Natural killer cell (primary cell): Measurements from ENCODE around the gene THRB. TPM values are rescaled to one million over a fixed set of nuclear protein-coding genes. Genes with fewer than 3 reads are reported as not detected.

Experiments
- ATAC-seq, 3 donors: fragments of 150-1000 bp in 2 of 3; fragments of 200-7000 bp in 1 of 3; cut with Tn5 transposase; 1 replicate in 1 of 3; 2 replicates in 2 of 3; pipeline ENCODE4 v1.10.0; 2021; ENCODE audit warnings: mild to moderate bottlenecking in 2 of 3, moderate library complexity in 2 of 3
- DNase-seq, 2 donors: peaks; one replicate each; pipeline versions ENCODE4 v3.0.0 to v3.0.0-alpha.2; 2013 to 2021; ENCODE audit warnings: mixed read lengths in 1 of 2
- H3K27ac ChIP-seq: one replicate; pipeline ENCODE4 v1.5.1; 2013; ENCODE audit warnings: mild to moderate bottlenecking, low read length
- H3K27me3 ChIP-seq: one replicate; pipeline ENCODE4 v1.6.1; 2013; ENCODE audit warnings: low read length; ENCODE audit not compliant: control insufficient read depth, insufficient read depth
- H3K36me3 ChIP-seq: one replicate; pipeline ENCODE4 v1.6.1; 2013; ENCODE audit warnings: low read length; ENCODE audit not compliant: control insufficient read depth, insufficient read depth
- H3K4me1 ChIP-seq: one replicate; pipeline ENCODE4 v1.6.1; 2013; ENCODE audit warnings: low read length; ENCODE audit not compliant: control insufficient read depth, insufficient read depth
- H3K4me3 ChIP-seq: one replicate; pipeline ENCODE4 v1.5.1; 2013; ENCODE audit warnings: low read length
- H3K9me3 ChIP-seq: one replicate; pipeline ENCODE4 v1.6.1; 2013; ENCODE audit warnings: low read length; ENCODE audit not compliant: control insufficient read depth, insufficient read depth
- H3K27ac Mint-ChIP-seq, 2 donors: one replicate each; pipeline ENCODE4 v1.8.0; 2022; ENCODE audit warnings: mild to moderate bottlenecking in 2 of 2, mixed read lengths in 2 of 2, moderate library complexity in 1 of 2
- H3K27me3 Mint-ChIP-seq, 2 donors: one replicate each; pipeline ENCODE4 v1.8.0; 2022; ENCODE audit warnings: low read depth in 2 of 2, mixed read lengths in 2 of 2
- H3K36me3 Mint-ChIP-seq: one replicate; pipeline ENCODE4 v1.8.0; 2022; ENCODE audit warnings: mixed read lengths
- H3K4me1 Mint-ChIP-seq, 2 donors: one replicate each; pipeline ENCODE4 v1.8.0; 2022; ENCODE audit warnings: mixed read lengths in 2 of 2
- H3K4me3 Mint-ChIP-seq: one replicate; pipeline ENCODE4 v1.8.0; 2022; ENCODE audit warnings: mild to moderate bottlenecking, moderate library complexity, mixed read lengths
- H3K9me3 Mint-ChIP-seq, 2 donors: one replicate each; pipeline ENCODE4 v1.8.0; 2022; ENCODE audit warnings: mixed read lengths in 2 of 2
- CTCF ChIP-seq: fragments of 200-600 bp; IDR thresholded peaks from one replicate; pipeline ENCODE4 v1.8.0; 2022; ENCODE audit warnings: antibody characterized with exemption
- WGBS: methylation state at CpG from one replicate; pipeline ENCODE4 v1.1.7; 2013; ENCODE audit warnings: missing lambda C conversion rate; ENCODE audit not compliant: insufficient coverage; 5-methylcytosine and 5-hydroxymethylcytosine counted together
- intact Hi-C: fragments of 100-400 bp; cut with micrococcal nuclease; formaldehyde crosslinking; loops from one replicate; pipeline ENCODE4 v1.14.2; 2022
- total RNA-seq, 4 donors: library from RNA; stranded (reverse); fragments of 120-200 nt in 1 of 4; gene quantifications; one replicate each; pipeline versions ENCODE4 v1.2.3 to v1.2.4, GENCODE V29; 2013 to 2022

THRB gene
- total RNA-seq, 3 donors from 2014 or later (not counting 1 experiment from before 2014, with no cell fraction given) = 0.05 TPM; not detected in 2

- H3K9me3 ChIP-seq = no peaks in the 10 kb centered on the region
- H3K36me3 ChIP-seq = no peaks in the 10 kb centered on the region
- Mint-ChIP-seq H3K27me3 (no peaks in the 10 kb centered on the region), H3K27ac (no peak overlapping the region), H3K4me3 (no peak overlapping the region), H3K9me3 (peaks cover 0 to 3% of the 10 kb centered on the region in 2 donors), H3K4me1 (no peaks in the 10 kb centered on the region), H3K36me3 (no peaks in the 10 kb centered on the region)
- no peaks in the 10 kb centered on the region for H3K4me1 ChIP-seq
- no peak for TF ChIP-seq CTCF
- no peak for ATAC-seq
- intact Hi-C loops = no loop called here
- no peak overlapping the region for H3K27ac ChIP-seq
- no peak for DNase-seq
- no peak overlapping the region for H3K4me3 ChIP-seq
- H3K27me3 ChIP-seq = no peaks in the 10 kb centered on the region
Observed at GRCh38 chr3:24388611-24389010, 106.0 kb downstream of the THRB start.

- Histone ChIP-seq H3K27me3 (no peaks in the 10 kb centered on the region), H3K36me3 (no peaks in the 10 kb centered on the region), H3K27ac (no peak overlapping the region), H3K4me1 (no peaks in the 10 kb centered on the region), H3K4me3 (no peak overlapping the region), H3K9me3 (no peaks in the 10 kb centered on the region)
- Mint-ChIP-seq H3K4me1 (no peaks in the 10 kb centered on the region), H3K4me3 (no peak overlapping the region), H3K36me3 (no peaks in the 10 kb centered on the region), H3K9me3 (peaks cover 0 to 3% of the 10 kb centered on the region in 2 donors), H3K27ac (no peak overlapping the region), H3K27me3 (no peaks in the 10 kb centered on the region)
- WGBS = 77% methylated on average over 3 of the region's 3 CpGs
- TF ChIP-seq CTCF = no peak
- ATAC-seq (no peak), DNase-seq (no peak)
- intact Hi-C loops = no loop called here
Observed at GRCh38 chr3:24388159-24388558, 106.5 kb downstream of the THRB start.

GRCh38 chr3:24387493-24387892 lies 107.2 kb downstream of the THRB start:
- Mint-ChIP-seq H3K4me1 (no peaks in the 10 kb centered on the region), H3K27ac (no peak overlapping the region), H3K36me3 (no peaks in the 10 kb centered on the region), H3K9me3 (peaks cover 0 to 7% of the 10 kb centered on the region in 2 donors), H3K4me3 (no peak overlapping the region), H3K27me3 (no peaks in the 10 kb centered on the region)
- intact Hi-C loops = no loop called here
- H3K27ac ChIP-seq = no peak overlapping the region
- H3K4me1 ChIP-seq = no peaks in the 10 kb centered on the region
- TF ChIP-seq CTCF = no peak
- H3K9me3 ChIP-seq = no peaks in the 10 kb centered on the region
- 94% methylated on average over 1 of the region's 1 CpG for WGBS
- no peaks in the 10 kb centered on the region for H3K27me3 ChIP-seq
- no peak overlapping the region for H3K4me3 ChIP-seq
- no peak for ATAC-seq
- no peaks in the 10 kb centered on the region for H3K36me3 ChIP-seq
- no peak for DNase-seq

- no peak overlapping the region for H3K4me3 ChIP-seq
- Mint-ChIP-seq H3K27ac (no peak overlapping the region), H3K9me3 (peaks cover 0 to 7% of the 10 kb centered on the region in 2 donors), H3K4me3 (no peak overlapping the region), H3K4me1 (no peaks in the 10 kb centered on the region), H3K36me3 (no peaks in the 10 kb centered on the region), H3K27me3 (no peaks in the 10 kb centered on the region)
- no peaks in the 10 kb centered on the region for H3K4me1 ChIP-seq
- no peaks in the 10 kb centered on the region for H3K27me3 ChIP-seq
- no peak overlapping the region for H3K27ac ChIP-seq
- ATAC-seq (no peak), DNase-seq (no peak)
- TF ChIP-seq CTCF = no peak
- H3K9me3 ChIP-seq = no peaks in the 10 kb centered on the region
- no peaks in the 10 kb centered on the region for H3K36me3 ChIP-seq
- intact Hi-C loops = no loop called here
Observed at GRCh38 chr3:24387000-24387399, 107.7 kb downstream of the THRB start.
